GM19468 (cell line): ENCODE results near the gene RAD51C.
"Not testable (repeated sequence)": the region's sequence is repeated elsewhere in the genome, so short reads cannot be mapped to it uniquely, and the experiment has no call there.

Experiments used
- ATAC-seq: cut with Tn5 transposase; IDR thresholded peaks from one replicate; pipeline ENCODE4 v1.9.1; 2021; ENCODE audit warnings: mild to moderate bottlenecking, moderate library complexity, moderate number of reproducible peaks; ENCODE audit not compliant: unreplicated experiment; ENCODE audit errors: extremely low read depth

Gene RAD51C

GRCh38 chr17:58692239-58693055 is at the start of gene RAD51C:
TSS of gene RAD51C (plus strand) at chr17:58692602. CDS start at chr17:58692644, 42 bp downstream.
- ATAC-seq: peak; percentile 87

GRCh38 chr17:58643147-58643546 is 49.3 kb upstream of the RAD51C start:
- no peak for ATAC-seq

GRCh38 chr17:58648236-58648635 is 44.2 kb upstream of the RAD51C start:
- no peak for ATAC-seq

GRCh38 chr17:58657962-58658803 is 34.2 kb upstream of the RAD51C start:
- ATAC-seq: not testable (repeated sequence)

- no peak for ATAC-seq
These were observed 33.3 kb upstream of the RAD51C start for GRCh38 chr17:58658804-58659713.

- not testable (repeated sequence) for ATAC-seq
These were observed 32.7 kb upstream of the RAD51C start for GRCh38 chr17:58659714-58660084.

GRCh38 chr17:58660621-58661020 is 31.8 kb upstream of the RAD51C start:
- no peak for ATAC-seq

GRCh38 chr17:58661499-58661898 is 30.9 kb upstream of the RAD51C start:
- ATAC-seq: no peak

GRCh38 chr17:58664302-58664701 is 28.1 kb upstream of the RAD51C start:
- no peak for ATAC-seq

- ATAC-seq: no peak
These were observed 26.2 kb upstream of the RAD51C start for GRCh38 chr17:58665946-58666857.

GRCh38 chr17:58666858-58667267 is 25.5 kb upstream of the RAD51C start:
- ATAC-seq: no peak

GRCh38 chr17:58667934-58668597 is 24.3 kb upstream of the RAD51C start:
- no peak for ATAC-seq

- no peak for ATAC-seq
These were observed 23.8 kb upstream of the RAD51C start for GRCh38 chr17:58668598-58668935.

- no peak for ATAC-seq
These were observed 22.5 kb upstream of the RAD51C start for GRCh38 chr17:58669853-58670252.

- no peak for ATAC-seq
These were observed 20.4 kb upstream of the RAD51C start for GRCh38 chr17:58671969-58672368.

- no peak for ATAC-seq
These were observed 15.1 kb upstream of the RAD51C start for GRCh38 chr17:58677194-58677880.

- not testable (repeated sequence) for ATAC-seq
These were observed 14.1 kb upstream of the RAD51C start for GRCh38 chr17:58678287-58678686.
